H1 (cell line): ENCODE results near the gene ZNF132. TPM values are rescaled to one million over a fixed set of nuclear protein-coding genes. Genes with fewer than 3 reads are reported as not detected.

Experiments
- CREB1 ChIP-seq: IDR thresholded peaks from 2 replicates; pipeline ENCODE4 v1.6.1; 2012; ENCODE audit warnings: inconsistent platforms
- YY1 ChIP-seq: IDR thresholded peaks from 2 replicates; pipeline ENCODE4 v1.6.1; 2011; ENCODE audit warnings: low read depth, mild to moderate bottlenecking, low read length
- polyA plus RNA-seq, 7 experiments: library from polyadenylated mRNA; depleted of rRNA in 3 of 7; stranded (reverse) in 5 of 7; unstranded in 2 of 7; fragments of >200 nt in 5 of 7; fragments of 200-250 nt in 2 of 7; gene quantifications; 1 replicate in 5 of 7; 2 replicates in 1 of 7; 4 replicates in 1 of 7; pipeline versions ENCODE4 v1.2.1 to v1.2.3, GENCODE V29; 2011 to 2013; ENCODE audit warnings: missing spikeins in 2 of 7, mixed read lengths in 2 of 7
- total RNA-seq: library from RNA; stranded (reverse); fragmentation: NEBNext Ultra II Directional; extraction: Animal tissue kit (Norgen Biotek cat#: 25700); gene quantifications from 2 replicates; pipeline ENCODE4 v1.2.1, GENCODE V29; 2021

Gene ZNF132
- total and polyA plus RNA-seq, 2 of the 8 experiments (the other 6 are each of a cell fraction or from before 2014, with no cell fraction given): 0.89 to 1.9 TPM

DNA sequence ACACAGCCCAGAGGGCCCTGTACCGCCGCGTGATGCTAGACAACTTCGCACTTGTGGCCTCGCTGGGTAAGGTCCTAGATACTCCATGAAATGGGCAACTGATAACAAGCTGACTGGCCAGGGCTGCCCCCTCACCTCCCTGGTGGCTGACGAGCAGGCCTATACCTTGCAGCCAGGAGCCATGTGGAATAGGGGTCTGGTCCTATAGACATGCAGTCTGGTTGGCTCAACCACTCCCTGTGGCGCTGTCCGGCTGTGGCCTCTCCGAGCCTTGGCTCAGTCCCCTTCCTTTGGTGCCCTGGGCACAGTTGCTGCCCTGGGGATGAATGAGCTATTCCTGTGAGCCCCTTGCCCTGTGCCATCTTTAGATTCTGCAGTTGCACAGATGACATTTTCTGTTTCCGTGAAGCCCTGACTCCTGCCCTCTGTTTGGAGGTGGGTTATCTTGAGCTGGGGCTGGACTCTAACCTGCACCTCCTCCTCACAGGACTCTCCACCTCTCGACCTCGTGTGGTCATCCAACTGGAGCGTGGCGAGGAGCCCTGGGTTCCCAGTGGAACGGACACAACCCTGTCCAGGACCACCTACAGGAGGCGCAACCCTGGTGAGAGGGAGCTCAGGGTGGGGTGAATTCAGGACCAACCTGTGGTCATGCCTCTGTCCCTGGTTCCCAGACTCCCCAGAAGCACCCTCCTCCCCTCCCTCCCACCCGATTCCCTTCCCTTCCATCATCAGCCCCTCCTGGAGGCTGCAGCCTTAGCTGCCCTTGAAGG is 29.5 kb upstream of the ZNF132 start (continued):
- no peak for TF ChIP-seq YY1
- no peak for TF ChIP-seq CREB1
- TF ChIP-seq, all 59 proteins: peak for 0
